Stimulated activated naive CD8-positive, alpha-beta T cell treated with anti-CD3 and anti-CD28 coated beads, Interleukin-15, Interleukin-2, amounts not matched to agents 100 U/mL and 50 U/mL, for 24 hours (primary cell): Measurements from ENCODE around the gene LDB3.

ENCODE experiments used
- ATAC-seq: fragments of 150-1000 bp; cut with Tn5 transposase; one replicate; pipeline ENCODE4 v1.10.0; 2021
- DNase-seq: peaks from one replicate; pipeline ENCODE4 v3.0.0; 2021

The LDB3 gene

DNA sequence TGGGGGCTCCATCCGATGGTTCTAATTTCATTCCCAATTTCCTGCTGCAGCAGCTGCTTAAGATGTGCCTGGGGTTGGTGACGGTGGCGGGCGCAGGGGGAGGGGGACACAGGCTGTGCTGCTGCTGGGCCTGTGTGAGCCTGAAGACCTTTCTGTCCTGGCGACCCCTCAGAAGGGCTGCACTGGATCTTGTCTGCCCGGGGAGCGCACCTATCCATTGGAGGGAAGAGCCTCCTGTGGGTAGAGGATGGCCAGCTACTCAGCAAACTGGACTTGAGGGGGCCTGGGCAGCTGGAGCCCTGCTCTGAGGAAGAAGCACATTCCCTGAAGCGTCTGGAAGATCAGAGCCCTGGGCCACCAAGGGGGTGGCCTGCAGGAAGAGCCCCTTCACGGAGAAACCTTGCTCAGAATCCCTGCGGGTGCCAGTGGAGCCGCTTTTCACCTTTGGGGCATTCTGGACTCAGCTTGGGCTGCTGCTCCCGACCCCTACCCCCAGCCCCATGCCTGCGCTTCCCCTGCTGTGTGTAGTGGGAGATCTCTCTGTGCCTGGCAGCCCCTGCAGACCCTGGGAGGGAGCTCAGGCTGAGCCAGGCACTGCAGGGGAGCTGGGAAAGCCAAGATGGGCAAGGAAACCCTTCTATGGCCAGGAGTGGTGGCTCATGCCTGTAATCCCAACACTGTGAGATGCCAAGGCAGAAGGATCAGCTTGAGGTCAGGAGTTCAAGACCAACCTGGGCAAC, 17.8 kb downstream of the LDB3 start:
- ATAC-seq (no peak), DNase-seq (no peak)

DNA sequence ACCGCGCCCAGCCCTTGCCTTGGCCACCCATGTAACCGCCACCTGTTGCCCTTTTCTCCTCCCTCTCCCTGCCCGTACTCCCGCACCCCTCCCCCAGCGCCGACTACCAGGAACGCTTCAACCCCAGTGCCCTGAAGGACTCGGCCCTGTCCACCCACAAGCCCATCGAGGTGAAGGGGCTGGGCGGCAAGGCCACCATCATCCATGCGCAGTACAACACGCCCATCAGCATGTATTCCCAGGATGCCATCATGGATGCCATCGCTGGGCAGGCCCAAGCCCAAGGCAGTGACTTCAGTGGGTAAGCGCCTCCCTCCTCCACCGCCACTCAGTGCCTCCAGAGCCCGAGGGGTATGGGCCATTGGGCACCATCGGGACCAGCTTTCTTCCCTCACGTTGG, 18.7 kb downstream of the LDB3 start:
- no peak for DNase-seq

DNA sequence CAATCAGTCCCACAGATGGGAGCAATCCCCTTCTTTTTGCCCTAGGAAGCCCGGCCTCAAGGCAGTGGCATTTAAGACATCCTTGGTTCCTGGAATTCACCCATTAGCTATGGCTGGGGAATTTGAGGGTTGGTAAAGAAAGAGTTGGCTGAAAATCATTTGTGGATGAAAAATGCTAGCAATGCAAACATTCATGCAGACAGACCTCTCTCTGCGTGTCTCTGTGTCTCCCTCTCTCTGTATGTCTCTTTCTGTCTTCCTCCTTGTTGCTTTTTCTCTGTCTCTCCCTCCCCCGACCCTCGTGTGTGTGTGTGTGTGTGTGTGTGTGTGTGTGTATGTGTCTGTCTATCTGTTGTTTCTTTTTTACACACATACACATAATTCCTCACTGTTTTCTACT, 19.4 kb downstream of the LDB3 start:
- ATAC-seq (no peak), DNase-seq (no peak)

More for the DNA sequence above, 18.7 kb downstream of the LDB3 start:
- no peak for ATAC-seq

DNA sequence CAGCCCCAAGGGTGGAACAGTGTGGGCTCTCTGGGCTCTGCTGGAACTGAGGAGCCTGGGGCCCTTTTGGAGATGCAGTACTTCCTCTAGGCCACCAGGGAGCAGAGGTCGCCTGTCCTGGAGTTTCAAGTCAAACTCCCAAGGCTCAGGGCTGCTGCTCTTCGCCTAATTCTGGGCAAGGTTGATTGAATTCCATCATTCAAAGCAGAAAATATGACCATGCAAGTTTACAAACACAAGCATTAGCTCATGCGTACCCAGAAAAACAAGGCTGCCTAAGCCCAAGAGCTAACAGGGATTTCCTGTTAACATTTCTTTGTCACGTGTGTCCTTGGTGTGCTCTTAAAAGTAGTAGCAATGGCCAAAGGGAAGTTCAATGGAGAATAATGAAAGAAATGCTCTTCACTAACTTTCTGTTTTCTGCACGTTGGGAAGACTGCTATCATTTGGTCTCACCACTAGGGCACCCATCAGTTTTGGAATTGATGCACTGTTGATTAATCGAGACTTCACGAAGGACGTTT, 20.1 kb downstream of the LDB3 start:
- DNase-seq = peak; percentile 42
- peak; percentile 78 for ATAC-seq

DNA sequence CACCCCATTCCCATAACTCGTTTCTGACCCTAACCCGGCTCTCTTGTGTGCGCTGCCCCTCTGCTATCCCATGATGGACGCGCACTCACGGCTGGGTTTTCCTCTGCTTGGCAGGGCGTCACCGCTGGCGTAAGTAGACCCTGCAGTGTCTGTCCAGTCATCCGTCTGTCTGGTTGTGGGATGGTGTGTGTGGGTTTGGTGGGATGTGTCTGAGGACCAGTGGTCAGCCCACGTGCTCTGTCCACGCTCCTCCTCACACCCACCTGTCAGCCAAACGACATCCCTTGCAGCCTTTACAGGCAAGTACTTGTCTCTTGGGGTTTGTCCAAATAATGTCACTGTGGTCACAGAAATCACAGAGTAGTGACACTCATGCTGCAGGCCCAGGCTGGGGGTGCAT, 20.8 kb downstream of the LDB3 start:
- ATAC-seq (no peak), DNase-seq (no peak)

DNA sequence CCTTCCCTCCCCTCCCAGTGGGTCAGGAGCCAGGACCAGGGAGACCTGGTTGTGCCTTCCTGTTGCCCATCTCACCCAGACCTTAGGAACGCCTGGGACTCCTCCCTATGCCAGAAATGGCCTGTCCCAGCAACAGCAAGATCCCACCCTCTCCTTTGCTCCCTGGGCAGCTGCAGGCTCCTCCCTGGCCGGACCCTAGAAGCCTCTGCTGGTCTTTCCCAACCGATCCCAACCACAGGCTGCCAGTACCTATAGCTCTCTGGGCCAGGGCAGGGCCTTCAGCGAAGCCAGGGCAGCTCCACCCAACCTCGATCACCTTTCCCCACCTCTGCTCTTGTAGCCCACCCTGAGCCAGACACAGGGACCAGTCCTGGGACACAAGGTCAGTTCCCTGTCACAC, 21.9 kb downstream of the LDB3 start:
- no peak for DNase-seq
- ATAC-seq = no peak

DNA sequence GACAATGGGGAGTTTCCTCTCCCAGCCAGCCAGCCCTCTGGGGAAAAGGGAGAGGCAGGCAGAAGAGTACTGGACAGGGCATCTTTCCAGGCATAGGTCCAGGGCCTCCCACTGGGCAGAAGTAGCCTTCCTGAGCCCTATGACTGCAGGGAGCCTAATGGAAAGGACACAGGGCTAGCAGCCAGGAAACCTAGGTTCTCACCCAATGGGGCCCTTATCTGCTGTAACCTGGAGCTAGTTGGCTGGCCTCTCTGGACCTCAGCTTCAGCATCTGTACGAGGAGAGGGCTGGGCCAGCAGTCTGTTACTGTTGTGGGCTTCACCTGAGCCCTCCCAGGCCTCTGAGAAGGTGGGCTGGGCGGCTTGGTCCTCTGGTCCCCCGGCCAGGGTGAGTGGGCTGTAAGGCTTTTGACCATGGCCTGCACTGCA, 22.4 kb downstream of the LDB3 start:
- no peak for ATAC-seq
- no peak for DNase-seq

DNA sequence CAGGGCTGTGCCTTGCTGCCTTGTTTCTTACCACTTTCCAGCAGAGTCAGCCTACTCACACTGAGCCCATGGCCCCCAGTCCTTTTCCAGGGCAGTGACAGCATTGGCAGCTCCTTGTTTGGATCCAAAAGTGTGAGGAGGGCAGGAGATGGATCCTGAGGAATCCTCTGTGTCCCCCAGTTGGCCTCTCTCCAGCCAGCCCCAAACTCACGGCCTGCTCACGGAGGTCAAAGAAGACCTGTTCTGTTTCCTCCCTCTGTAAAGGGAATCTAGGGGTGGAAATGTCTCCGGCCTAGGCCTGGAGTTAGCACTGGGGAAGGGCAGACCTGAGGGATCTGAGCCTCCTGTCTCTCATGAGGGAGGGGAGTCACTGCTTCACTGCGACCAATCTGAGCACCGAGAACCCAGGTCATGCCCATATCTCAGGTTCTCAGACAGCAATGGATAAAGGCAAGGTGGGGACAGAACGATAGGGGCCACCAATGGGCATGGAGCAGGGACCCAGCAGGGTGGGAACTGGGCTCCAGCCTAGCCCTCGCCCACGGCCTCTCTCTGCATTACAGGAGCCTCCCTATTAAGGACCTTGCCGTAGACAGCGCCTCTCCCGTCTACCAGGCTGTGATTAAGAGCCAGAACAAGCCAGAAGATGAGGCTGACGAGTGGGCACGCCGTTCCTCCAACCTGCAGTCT, 23.2 kb downstream of the LDB3 start:
- ATAC-seq (no peak), DNase-seq (no peak)

DNA sequence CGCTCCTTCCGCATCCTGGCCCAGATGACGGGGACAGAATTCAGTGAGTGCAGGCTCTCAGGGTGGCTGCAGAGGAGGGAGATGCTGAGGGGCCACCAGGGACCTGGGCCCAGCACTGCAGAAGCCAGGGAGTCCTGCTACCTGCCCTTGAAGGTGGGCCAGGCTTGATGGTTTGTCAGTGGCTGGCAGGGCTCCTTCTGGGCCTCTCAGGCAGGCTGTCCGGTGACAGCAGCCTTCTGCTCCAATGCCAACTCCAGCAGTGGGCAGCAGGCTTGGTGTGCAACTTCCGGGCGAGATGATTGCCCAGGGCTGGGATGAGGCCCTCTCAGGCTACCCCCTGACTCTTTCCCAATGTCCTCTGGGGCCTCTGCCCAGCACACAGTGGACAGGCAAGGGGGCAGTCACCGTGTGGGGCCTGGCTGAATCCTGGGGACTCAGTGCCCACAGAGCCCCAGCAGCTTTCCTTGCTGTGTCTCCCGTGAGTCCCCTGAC, 23.8 kb downstream of the LDB3 start:
- ATAC-seq (no peak), DNase-seq (no peak)

DNA sequence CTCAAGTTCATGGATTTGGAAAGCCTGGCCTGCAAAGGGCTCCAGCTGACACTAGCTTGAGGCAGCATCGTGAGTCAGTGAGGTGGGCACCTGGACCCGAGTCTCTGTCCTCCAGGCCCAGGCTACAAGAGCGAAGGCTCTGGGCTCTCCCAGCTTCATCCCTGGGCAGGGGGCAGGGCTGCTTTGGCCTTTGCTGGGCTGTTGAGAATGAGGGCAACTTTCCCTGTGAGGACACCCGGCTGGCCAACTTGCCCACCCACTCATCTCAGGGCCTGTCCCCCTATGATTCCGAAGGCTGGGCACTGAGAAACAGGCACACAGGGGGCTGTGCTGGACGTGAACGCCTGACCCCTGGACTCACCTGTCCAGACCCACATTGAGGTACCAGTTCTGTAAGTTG, 24.4 kb downstream of the LDB3 start:
- ATAC-seq = no peak
- no peak for DNase-seq

DNA sequence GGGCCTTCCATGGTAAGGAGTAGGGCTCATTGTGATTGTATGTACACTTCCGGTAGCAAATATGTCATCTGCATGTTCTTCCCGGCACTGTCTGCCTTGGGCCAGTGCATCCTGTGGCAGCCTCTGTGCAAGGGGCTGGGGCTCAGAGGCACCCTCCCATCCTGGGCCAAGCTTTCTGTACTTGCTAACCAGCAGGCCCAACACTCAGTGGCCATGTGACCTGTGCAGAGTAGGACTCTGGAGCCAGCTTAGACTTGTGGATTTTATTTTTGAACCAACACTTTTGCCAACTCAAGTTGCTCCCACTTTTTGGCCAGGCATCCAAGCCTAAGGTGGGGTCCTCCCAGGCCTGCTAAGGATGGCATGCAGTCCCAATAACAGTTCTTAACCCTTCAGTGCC, 25.0 kb downstream of the LDB3 start:
- DNase-seq = no peak
- no peak for ATAC-seq

DNA sequence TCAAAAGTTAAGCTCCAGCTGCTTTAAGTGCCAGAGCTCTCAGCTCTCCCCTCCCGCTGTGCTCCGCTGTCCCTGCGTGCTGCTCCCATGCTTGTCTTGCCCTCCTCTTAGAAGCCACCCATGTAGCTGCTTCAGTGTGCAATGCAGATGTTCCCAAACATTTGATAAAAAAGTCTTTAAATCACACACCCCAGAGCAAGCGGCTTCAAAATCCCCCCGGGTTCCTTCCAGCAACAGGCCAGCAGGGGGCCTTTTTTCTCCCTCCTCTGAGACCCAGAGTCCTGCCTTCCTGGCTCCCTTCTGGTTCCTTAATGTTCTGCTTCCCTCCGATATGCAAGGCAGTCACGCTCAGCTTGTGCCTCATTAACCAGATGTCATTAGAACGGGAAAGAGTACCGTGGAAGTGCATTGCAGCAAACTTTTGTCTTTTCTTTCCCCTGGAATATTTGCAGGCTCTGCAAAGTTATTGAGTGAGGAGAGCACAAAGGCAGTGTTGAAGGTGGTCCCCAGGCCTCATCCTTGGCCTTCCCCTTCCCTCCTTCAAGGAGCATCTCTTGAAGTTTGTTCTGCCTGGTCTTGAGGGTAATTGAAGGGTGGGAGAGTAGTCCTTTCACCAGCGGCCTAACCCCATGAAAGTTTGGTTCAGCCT, 25.5 kb downstream of the LDB3 start:
- ATAC-seq = no peak
- DNase-seq = peak; percentile 52

DNA sequence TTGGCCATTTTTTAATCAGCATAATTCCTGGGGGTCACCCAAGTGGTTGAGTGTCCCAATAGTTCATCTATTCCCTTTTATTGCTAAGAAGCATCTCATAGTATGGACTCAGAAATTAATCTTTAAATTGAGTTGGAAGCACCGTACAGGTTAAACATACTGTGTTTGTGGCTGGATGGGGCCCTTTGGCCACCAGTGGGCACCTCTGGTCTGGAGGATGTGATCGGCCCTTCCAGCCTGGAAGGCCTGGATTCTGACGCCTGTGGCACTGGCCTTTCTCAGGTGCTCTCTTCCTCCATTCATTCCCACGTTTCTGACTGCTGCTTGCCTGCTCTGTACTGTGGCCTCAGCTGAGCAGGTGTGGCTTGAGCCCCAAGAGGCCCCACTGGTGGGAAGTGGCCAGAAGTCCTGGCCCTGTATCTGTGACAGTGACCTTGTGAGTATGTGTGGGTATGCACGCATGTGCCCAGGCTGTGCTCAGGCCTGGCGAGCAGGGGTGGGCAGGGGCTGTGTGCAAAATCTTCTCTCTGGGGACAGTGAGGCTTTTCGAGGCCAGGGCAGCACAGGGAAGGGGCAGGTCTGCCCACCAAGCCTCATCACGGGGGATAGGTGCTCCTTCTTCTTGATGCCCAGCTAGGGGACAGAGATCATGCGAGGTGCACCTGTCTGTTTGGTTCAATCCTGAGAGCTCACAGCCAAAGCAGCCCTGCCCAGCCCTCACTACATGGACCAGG, 30.1 kb downstream of the LDB3 start:
- DNase-seq (no peak), ATAC-seq (no peak)

DNA sequence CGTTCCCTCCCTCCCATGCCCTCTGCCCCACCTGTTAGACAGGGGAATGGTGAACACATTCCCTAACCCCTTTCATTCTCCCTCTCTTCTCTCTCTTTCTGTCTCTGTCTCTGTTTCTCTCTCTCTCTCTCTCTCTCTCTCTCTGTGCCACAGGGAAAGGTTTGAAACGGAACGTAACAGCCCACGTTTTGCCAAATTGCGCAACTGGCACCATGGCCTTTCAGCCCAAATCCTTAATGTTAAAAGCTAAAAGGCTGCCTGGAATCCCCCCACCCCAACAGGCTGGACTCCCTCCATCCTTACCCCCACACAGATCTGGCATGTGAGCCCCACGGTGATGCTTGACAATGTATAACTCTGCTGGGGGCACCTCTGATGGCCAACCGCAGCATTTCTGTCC, 30.8 kb downstream of the LDB3 start:
- no peak for DNase-seq
- no peak for ATAC-seq

DNA sequence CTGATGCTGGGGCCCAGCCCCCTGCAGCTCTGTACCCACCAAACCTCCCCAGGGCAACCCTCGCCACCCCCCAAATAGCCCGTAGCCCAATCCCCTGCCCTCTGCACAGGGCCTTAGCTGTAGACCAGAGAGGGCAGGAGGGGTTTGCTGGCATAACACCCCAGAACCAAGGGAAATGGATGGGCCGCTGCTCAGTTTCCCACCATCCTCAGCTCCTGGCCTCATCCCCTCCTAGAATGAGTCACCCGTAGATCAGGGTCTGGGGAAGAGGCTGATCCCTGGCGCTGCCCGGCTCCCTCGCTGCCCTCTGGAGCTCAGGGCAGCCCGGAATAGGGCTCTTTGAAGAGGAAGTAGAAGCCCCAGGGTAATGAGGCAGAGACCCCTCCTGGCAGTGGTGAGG, 31.2 kb downstream of the LDB3 start:
- ATAC-seq = no peak

DNA sequence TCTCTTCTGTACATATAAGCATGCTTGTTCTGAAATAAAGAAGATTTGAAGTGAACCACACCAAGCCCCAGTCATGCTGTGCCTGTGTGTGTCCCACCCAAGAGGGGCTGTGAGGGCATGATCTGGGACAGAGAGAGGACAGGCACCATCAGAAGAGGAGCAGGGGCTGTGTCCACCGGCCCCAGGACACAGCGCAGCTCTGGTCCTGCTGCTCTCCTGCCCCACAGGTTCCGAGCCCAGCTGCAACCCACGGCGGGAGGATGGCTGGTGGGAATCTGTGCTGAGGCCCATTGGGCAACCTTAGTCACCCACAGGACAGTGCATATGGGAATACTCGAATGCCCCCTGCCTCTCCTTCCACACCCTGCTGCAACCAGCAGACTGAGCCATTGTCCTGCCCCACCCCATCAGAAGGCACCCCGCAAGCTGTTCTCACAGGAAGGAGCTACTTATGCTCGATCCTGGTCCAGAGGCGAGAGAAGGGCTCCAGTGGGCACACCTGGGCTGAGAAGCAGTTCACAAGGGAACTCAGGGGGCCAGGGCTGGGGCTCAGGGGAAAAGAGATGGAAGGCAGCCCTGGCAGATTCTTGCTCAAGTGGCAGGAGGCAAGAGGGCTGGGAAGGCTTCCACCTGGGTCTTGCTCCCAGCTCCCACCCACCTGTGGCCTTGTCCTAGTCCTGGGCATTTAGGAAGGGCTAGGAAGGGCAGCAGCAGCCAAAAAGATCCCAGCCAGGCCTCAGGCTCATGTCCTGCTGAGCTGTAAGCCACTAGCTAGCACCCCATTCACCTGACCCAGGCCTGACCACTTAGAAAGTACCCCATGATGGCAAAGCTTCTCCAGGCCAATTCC, 31.9 kb downstream of the LDB3 start:
- DNase-seq = no peak

More for the DNA sequence above, 31.2 kb downstream of the LDB3 start:
- no peak for DNase-seq

DNA sequence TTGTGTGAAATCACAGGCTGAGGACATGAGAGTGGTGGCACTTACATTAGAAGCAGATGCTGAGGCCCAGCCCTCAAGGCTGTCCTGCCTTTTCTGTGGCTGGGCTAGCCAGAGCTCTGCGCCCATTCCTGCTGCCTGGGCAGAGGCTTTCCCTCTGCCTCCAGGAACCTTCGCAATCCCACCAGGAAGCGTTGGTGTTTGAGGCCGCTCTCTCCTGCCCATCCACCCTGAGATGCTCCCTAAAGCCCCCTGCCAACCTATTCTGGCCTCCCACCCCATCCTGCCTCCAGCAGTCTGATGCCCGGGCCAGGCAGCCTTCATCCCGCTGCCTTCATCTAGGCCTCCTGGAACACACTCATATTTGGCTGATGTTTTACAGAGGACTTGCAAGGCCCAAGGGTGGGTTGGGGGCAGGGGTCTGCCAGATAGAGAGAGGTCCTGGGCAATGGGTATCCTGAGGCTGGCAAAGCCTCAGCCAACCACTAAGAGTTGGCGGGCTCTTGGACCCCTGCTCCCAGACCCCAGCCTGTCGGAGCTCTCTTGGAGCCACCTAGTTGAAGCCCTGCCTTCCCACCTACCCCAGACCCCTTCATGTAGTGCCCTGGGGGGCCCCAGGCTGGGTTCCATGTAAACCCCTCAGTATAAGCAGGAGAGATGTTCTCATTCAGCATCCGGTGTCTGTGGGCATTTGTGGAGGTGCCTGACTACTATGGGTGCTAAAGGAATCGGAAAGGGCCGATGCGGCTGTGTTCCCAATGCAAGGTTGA, 32.7 kb downstream of the LDB3 start:
- DNase-seq (no peak), ATAC-seq (no peak)

More for the DNA sequence above, 31.9 kb downstream of the LDB3 start:
- ATAC-seq = no peak

DNA sequence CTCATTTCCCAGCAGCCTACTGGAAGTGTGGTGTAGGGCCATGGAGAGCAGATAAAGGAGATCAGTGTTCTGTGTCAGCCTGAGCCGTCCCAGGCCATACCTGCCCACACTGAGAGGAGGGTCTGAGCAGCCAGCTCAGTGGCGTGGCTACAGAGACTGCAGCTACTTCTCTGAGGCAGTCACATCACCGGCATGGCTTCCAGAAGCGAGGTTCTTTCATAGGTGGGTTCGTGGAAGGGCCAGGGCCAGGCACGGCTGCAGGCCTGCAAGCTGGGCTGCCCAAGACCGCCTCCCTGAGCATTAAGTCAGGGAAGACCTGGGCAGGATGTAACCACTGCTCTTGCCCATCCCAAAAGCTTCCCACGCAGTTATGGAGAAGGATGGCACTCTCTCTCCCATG, 34.9 kb downstream of the LDB3 start:
- DNase-seq (no peak), ATAC-seq (no peak)

DNA sequence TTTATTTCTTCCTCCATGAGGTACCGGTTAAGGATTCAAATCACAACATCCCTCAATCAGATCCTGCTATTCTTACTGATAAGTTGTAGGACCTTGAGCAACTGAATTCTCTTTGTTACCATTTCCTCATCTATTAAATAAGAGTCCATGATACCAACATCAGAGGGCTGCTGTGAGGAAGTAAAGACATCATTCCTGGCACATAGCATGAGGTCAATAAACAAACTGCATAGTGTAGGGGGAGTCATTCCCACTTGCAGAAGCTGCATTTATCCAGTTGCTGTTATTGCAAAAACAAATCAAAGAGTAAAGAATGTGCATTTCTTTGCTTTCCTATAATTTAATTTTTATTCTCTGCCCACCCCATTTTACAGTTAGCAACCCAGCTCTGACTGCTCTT, 36.8 kb downstream of the LDB3 start:
- ATAC-seq (no peak), DNase-seq (no peak)

DNA sequence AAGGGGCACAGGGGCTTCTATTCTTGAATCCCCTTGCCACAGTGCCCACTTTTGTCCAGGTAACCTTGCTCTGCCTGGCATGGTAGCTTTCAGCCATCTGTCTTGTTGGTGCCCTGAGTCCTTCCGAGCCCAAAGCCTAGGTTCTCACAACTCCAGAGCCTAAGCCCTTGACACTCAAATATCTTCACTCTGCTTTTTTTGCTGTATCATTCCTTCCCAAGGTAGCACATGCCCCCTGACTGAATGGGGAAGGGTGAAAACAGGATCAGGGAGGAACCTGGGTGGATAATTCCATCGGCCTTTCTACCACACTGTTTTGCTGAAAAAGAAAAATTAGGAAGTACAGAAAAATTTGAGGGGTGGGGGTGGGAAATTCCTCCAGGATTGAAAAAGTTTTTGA, 37.6 kb downstream of the LDB3 start:
- DNase-seq (no peak), ATAC-seq (no peak)

DNA sequence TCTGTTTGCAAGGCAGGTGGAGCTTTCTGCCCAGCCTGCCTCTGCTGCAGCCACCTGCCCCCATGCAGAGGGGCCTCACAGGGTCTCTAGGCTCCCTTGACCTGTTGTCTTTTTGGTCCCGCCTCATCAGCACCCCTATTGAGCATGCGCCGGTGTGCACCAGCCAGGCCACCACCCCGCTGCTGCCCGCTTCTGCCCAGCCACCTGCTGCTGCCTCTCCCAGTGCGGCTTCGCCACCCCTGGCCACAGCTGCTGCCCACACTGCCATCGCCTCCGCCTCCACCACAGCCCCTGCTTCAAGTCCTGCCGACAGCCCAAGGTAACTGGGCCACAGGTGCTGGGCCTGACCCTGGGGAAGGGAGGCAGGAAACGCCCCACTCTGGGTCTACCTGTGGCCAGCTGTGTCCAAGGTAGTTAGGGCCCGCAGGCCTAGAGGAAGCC, 38.1 kb downstream of the LDB3 start:
- ATAC-seq = no peak
- DNase-seq = no peak
